ENCODE measurements around the gene ATXN10. TPM values are rescaled to one million over a fixed set of nuclear protein-coding genes. Genes with fewer than 3 reads are reported as not detected.

The ATXN10 gene
- total RNA-seq, 1 donor from 2014 or later, result 232 TPM

GRCh38 chr22:45819305-45819704 lies 147.7 kb downstream of the ATXN10 start:
- H3K36me3 Mint-ChIP-seq (ENCODE audit: low read depth), result peaks cover 21% of the 10 kb centered on the region
- H3K4me3 Mint-ChIP-seq, result no peak overlapping the region
- peaks cover 24% of the 10 kb centered on the region for H3K4me1 Mint-ChIP-seq
- TF ChIP-seq CTCF (conservative IDR thresholded peaks at IDR 0.05), result no peak
- no peaks in the 10 kb centered on the region for H3K27me3 Mint-ChIP-seq (ENCODE audit: low read depth)
- no peak for DNase-seq (ENCODE audit: low read depth, low spot score)
- H3K9me3 Mint-ChIP-seq, result no peaks in the 10 kb centered on the region
- H3K27ac Mint-ChIP-seq (ENCODE audit: unreplicated experiment), result peak overlapping the region; percentile 46

DNA sequence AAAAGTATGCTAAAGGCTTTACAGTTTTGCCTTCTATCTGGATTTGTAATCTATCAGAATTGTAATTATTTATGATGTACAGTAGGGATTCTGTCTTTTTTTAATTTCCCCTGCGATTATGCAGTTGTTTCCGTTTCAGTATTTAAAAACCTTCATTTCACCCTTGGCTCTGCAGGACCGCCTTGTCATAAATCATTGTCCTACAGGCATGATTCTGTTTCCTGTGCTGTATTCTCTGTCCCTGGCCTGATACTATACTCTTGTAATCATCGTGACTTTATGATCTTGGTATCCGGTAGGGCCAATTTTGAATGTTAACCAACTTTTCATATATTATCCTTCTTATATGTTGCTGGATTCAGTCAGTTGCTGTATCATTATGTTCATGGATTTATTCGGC lies 151.7 kb downstream of the ATXN10 start:
- H3K27ac Mint-ChIP-seq (ENCODE audit: unreplicated experiment), result no peak overlapping the region
- peaks cover 37% of the 10 kb centered on the region for H3K36me3 Mint-ChIP-seq (ENCODE audit: low read depth)

DNA sequence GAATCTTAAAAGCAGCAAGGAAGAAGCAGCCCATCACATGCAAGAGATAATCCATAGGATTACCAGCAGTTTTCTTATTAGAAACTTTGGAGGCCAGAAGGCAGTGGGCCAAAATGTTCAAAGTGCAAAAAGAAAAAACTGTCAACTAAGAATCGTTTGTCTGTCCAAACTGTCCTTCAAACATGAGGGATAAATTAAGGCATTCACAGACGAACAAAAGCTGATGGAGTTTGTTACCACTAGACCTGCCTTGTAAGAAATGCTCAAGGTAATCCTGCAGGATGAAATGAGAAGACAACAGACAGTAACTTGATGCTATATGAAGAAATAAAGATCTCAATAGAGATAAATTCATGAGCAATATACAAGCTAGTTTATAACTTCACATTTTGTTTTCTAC lies 154.9 kb downstream of the ATXN10 start:
- TF ChIP-seq CTCF (conservative IDR thresholded peaks at IDR 0.05), result no peak
- Mint-ChIP-seq H3K4me3 (no peak overlapping the region), H3K36me3 (ENCODE audit: low read depth) (peaks cover 40% of the 10 kb centered on the region), H3K27ac (ENCODE audit: unreplicated experiment) (no peak overlapping the region), H3K27me3 (ENCODE audit: low read depth) (no peaks in the 10 kb centered on the region), H3K4me1 (no peaks in the 10 kb centered on the region), H3K9me3 (peaks cover 12% of the 10 kb centered on the region)
- DNase-seq (ENCODE audit: low read depth, low spot score), result no peak

More for the DNA sequence above, 151.7 kb downstream of the ATXN10 start:
- H3K4me3 Mint-ChIP-seq, result no peak overlapping the region
- H3K4me1 Mint-ChIP-seq, result peaks cover 9% of the 10 kb centered on the region
- TF ChIP-seq CTCF (conservative IDR thresholded peaks at IDR 0.05), result no peak
- no peaks in the 10 kb centered on the region for H3K27me3 Mint-ChIP-seq (ENCODE audit: low read depth)
- DNase-seq (ENCODE audit: low read depth, low spot score), result no peak
- H3K9me3 Mint-ChIP-seq, result peaks cover 6% of the 10 kb centered on the region

DNA sequence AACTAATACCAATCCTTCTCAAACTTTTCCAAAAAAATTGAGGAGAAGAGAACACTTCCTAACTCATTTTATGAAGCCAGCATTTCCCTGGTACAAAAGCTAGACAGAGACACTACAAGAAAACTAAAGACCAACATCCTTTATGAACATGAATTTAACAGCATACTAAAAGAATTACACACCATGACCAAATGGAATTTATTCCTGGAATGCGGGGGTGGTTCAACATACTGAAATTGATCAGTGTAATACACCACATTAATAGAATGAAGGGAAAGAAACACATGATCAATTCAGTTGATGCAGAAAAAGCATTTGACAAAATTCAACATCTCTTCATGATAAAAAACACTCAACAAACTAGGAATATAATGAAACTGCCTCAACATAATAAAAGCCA lies 157.2 kb downstream of the ATXN10 start:
- TF ChIP-seq CTCF (conservative IDR thresholded peaks at IDR 0.05), result no peak
- peaks cover 12% of the 10 kb centered on the region for H3K9me3 Mint-ChIP-seq
- no peak overlapping the region for H3K27ac Mint-ChIP-seq (ENCODE audit: unreplicated experiment)
- H3K4me1 Mint-ChIP-seq, result peaks cover 13% of the 10 kb centered on the region
- no peaks in the 10 kb centered on the region for H3K27me3 Mint-ChIP-seq (ENCODE audit: low read depth)
- peaks cover 44% of the 10 kb centered on the region for H3K36me3 Mint-ChIP-seq (ENCODE audit: low read depth)
- no peak for DNase-seq (ENCODE audit: low read depth, low spot score)
- H3K4me3 Mint-ChIP-seq, result no peak overlapping the region

DNA sequence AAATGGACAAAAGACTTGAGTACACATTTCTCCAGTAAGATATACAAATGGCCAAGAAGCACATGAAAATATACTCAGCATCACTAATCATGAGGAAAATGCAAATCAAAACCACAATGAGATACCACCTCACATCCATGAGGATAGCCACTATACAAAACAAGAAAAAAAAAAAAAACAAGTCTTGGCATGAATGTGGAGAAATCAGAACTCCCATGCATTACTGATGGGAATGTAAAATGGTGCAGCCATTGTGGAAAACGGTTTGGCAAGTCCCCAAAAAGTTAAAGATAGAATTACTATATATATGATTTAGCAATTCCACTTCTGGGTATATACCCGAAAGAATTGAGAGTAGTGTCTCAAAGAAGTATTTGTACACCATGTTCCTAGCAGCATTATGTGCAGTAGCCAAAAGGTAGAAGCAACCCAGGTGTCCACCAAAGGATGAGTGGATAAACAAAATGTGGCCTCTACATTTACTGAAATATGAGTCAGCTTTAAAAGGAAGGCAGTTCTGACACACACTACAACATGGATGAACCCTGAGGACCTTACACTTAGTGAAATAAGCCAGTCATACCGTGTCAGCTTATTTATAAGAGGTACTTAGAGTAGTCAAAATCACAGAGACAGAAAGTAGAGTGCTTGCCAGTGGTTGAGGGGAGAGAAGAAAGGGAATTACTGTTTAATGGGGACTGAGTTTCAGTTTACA lies 159.1 kb downstream of the ATXN10 start:
- H3K4me1 Mint-ChIP-seq, result peaks cover 17% of the 10 kb centered on the region
- no peak overlapping the region for H3K4me3 Mint-ChIP-seq
- H3K27ac Mint-ChIP-seq (ENCODE audit: unreplicated experiment), result no peak overlapping the region
- no peak for TF ChIP-seq CTCF (conservative IDR thresholded peaks at IDR 0.05)
- H3K27me3 Mint-ChIP-seq (ENCODE audit: low read depth), result no peaks in the 10 kb centered on the region
- H3K9me3 Mint-ChIP-seq, result peaks cover 12% of the 10 kb centered on the region
- H3K36me3 Mint-ChIP-seq (ENCODE audit: low read depth), result peaks cover 31% of the 10 kb centered on the region
- no peak for DNase-seq (ENCODE audit: low read depth, low spot score)
